ENCODE results near the gene RHBDF2.
"Not testable (repeated sequence)": the region's sequence is repeated elsewhere in the genome, so short reads cannot be mapped to it uniquely, and the experiment has no call there.

The RHBDF2 gene

GRCh38 chr17:76527430-76528111 is 26.3 kb upstream of the RHBDF2 start:
- Histone ChIP-seq H3K4me3 (ENCODE audit: low read length) (peak overlapping the region; percentile 24), H3K27ac (ENCODE audit: low read depth, low read length) (peak overlapping the region; percentile 56), H3K27me3 (ENCODE audit: control insufficient read depth, insufficient read depth, low read length) (peaks cover 2% of the 10 kb centered on the region), H3K36me3 (ENCODE audit: control insufficient read depth, insufficient read depth, low read length) (no peaks in the 10 kb centered on the region), H3K9ac (ENCODE audit: low read length) (no peak overlapping the region), H3K4me1 (ENCODE audit: control insufficient read depth, insufficient read depth, low read length) (peaks cover 19% of the 10 kb centered on the region)

GRCh38 chr17:76527016-76527415 is 25.8 kb upstream of the RHBDF2 start:
- not testable (repeated sequence) for H3K9ac ChIP-seq (ENCODE audit: low read length); H3K36me3 ChIP-seq (ENCODE audit: control insufficient read depth, insufficient read depth, low read length); H3K27ac ChIP-seq (ENCODE audit: low read depth, low read length); H3K27me3 ChIP-seq (ENCODE audit: control insufficient read depth, insufficient read depth, low read length); H3K4me3 ChIP-seq (ENCODE audit: low read length)
- peaks cover 19% of the 10 kb centered on the region for H3K4me1 ChIP-seq (ENCODE audit: control insufficient read depth, insufficient read depth, low read length)

- H3K27me3 ChIP-seq (ENCODE audit: control insufficient read depth, insufficient read depth, low read length); H3K27ac ChIP-seq (ENCODE audit: low read depth, low read length); H3K36me3 ChIP-seq (ENCODE audit: control insufficient read depth, insufficient read depth, low read length); H3K9ac ChIP-seq (ENCODE audit: low read length); H3K4me3 ChIP-seq (ENCODE audit: low read length): not testable (repeated sequence)
- peaks cover 16% of the 10 kb centered on the region for H3K4me1 ChIP-seq (ENCODE audit: control insufficient read depth, insufficient read depth, low read length)
Observed at GRCh38 chr17:76525513-76525833, 24.2 kb upstream of the RHBDF2 start.

GRCh38 chr17:76524598-76525512 is 23.6 kb upstream of the RHBDF2 start:
- H3K27ac ChIP-seq (ENCODE audit: low read depth, low read length) = no peak overlapping the region
- H3K27me3 ChIP-seq (ENCODE audit: control insufficient read depth, insufficient read depth, low read length) = peaks cover 2% of the 10 kb centered on the region
- H3K4me1 ChIP-seq (ENCODE audit: control insufficient read depth, insufficient read depth, low read length) = peaks cover 12% of the 10 kb centered on the region
- H3K4me3 ChIP-seq (ENCODE audit: low read length) = no peak overlapping the region
- no peaks in the 10 kb centered on the region for H3K36me3 ChIP-seq (ENCODE audit: control insufficient read depth, insufficient read depth, low read length)
- peak overlapping the region; percentile 4 for H3K9ac ChIP-seq (ENCODE audit: low read length)

- H3K27ac ChIP-seq (ENCODE audit: low read depth, low read length) = no peak overlapping the region
- H3K4me1 ChIP-seq (ENCODE audit: control insufficient read depth, insufficient read depth, low read length) = peaks cover 7% of the 10 kb centered on the region
- peaks cover 2% of the 10 kb centered on the region for H3K27me3 ChIP-seq (ENCODE audit: control insufficient read depth, insufficient read depth, low read length)
- H3K36me3 ChIP-seq (ENCODE audit: control insufficient read depth, insufficient read depth, low read length) = no peaks in the 10 kb centered on the region
- no peak overlapping the region for H3K9ac ChIP-seq (ENCODE audit: low read length)
- peak overlapping the region; percentile 41 for H3K4me3 ChIP-seq (ENCODE audit: low read length)
Observed at GRCh38 chr17:76523084-76524037, 22.1 kb upstream of the RHBDF2 start.

GRCh38 chr17:76521683-76522082 is 20.5 kb upstream of the RHBDF2 start:
- not testable (repeated sequence) for H3K4me3 ChIP-seq (ENCODE audit: low read length); H3K4me1 ChIP-seq (ENCODE audit: control insufficient read depth, insufficient read depth, low read length); H3K9ac ChIP-seq (ENCODE audit: low read length); H3K36me3 ChIP-seq (ENCODE audit: control insufficient read depth, insufficient read depth, low read length); H3K27me3 ChIP-seq (ENCODE audit: control insufficient read depth, insufficient read depth, low read length); H3K27ac ChIP-seq (ENCODE audit: low read depth, low read length)

GRCh38 chr17:76521262-76521661 is 20.0 kb upstream of the RHBDF2 start:
- Histone ChIP-seq H3K27me3 (ENCODE audit: control insufficient read depth, insufficient read depth, low read length) (peaks cover 2% of the 10 kb centered on the region), H3K27ac (ENCODE audit: low read depth, low read length) (no peak overlapping the region), H3K4me3 (ENCODE audit: low read length) (no peak overlapping the region), H3K36me3 (ENCODE audit: control insufficient read depth, insufficient read depth, low read length) (no peaks in the 10 kb centered on the region), H3K4me1 (ENCODE audit: control insufficient read depth, insufficient read depth, low read length) (peaks cover 7% of the 10 kb centered on the region), H3K9ac (ENCODE audit: low read length) (no peak overlapping the region)

- Histone ChIP-seq H3K27ac (ENCODE audit: low read depth, low read length) (no peak overlapping the region), H3K4me3 (ENCODE audit: low read length) (no peak overlapping the region), H3K27me3 (ENCODE audit: control insufficient read depth, insufficient read depth, low read length) (peaks cover 2% of the 10 kb centered on the region), H3K9ac (ENCODE audit: low read length) (no peak overlapping the region), H3K4me1 (ENCODE audit: control insufficient read depth, insufficient read depth, low read length) (peaks cover 4% of the 10 kb centered on the region), H3K36me3 (ENCODE audit: control insufficient read depth, insufficient read depth, low read length) (no peaks in the 10 kb centered on the region)
Observed at GRCh38 chr17:76519048-76519966, 18.1 kb upstream of the RHBDF2 start.

GRCh38 chr17:76517638-76518038 is 16.4 kb upstream of the RHBDF2 start:
- no peaks in the 10 kb centered on the region for H3K36me3 ChIP-seq (ENCODE audit: control insufficient read depth, insufficient read depth, low read length)
- H3K9ac ChIP-seq (ENCODE audit: low read length) = no peak overlapping the region
- H3K27me3 ChIP-seq (ENCODE audit: control insufficient read depth, insufficient read depth, low read length) = no peaks in the 10 kb centered on the region
- H3K27ac ChIP-seq (ENCODE audit: low read depth, low read length) = no peak overlapping the region
- H3K4me3 ChIP-seq (ENCODE audit: low read length) = no peak overlapping the region
- peaks cover 4% of the 10 kb centered on the region for H3K4me1 ChIP-seq (ENCODE audit: control insufficient read depth, insufficient read depth, low read length)

- H3K27me3 ChIP-seq (ENCODE audit: control insufficient read depth, insufficient read depth, low read length) = no peaks in the 10 kb centered on the region
- no peak overlapping the region for H3K9ac ChIP-seq (ENCODE audit: low read length)
- H3K4me1 ChIP-seq (ENCODE audit: control insufficient read depth, insufficient read depth, low read length) = peaks cover 4% of the 10 kb centered on the region
- H3K27ac ChIP-seq (ENCODE audit: low read depth, low read length) = peak overlapping the region; percentile 55
- H3K4me3 ChIP-seq (ENCODE audit: low read length) = peak overlapping the region; percentile 52
- no peaks in the 10 kb centered on the region for H3K36me3 ChIP-seq (ENCODE audit: control insufficient read depth, insufficient read depth, low read length)
Observed at GRCh38 chr17:76515274-76515949, 14.2 kb upstream of the RHBDF2 start.

- not testable (repeated sequence) for H3K4me3 ChIP-seq (ENCODE audit: low read length); H3K36me3 ChIP-seq (ENCODE audit: control insufficient read depth, insufficient read depth, low read length); H3K27ac ChIP-seq (ENCODE audit: low read depth, low read length); H3K27me3 ChIP-seq (ENCODE audit: control insufficient read depth, insufficient read depth, low read length); H3K9ac ChIP-seq (ENCODE audit: low read length); H3K4me1 ChIP-seq (ENCODE audit: control insufficient read depth, insufficient read depth, low read length)
Observed at GRCh38 chr17:76514355-76514754, 13.1 kb upstream of the RHBDF2 start.
